Kidney epithelial cell (primary cell): ENCODE data around the gene NT5C1B. TPM values are rescaled to one million over a fixed set of nuclear protein-coding genes. Genes with fewer than 3 reads are reported as not detected.

Experiments used
- DNase-seq: peaks from one replicate; pipeline ENCODE4 v3.0.0-alpha.2; 2010; ENCODE audit warnings: low read depth
- H3K27me3 ChIP-seq: 2 replicates; pipeline ENCODE4 v1.6.0; 2011; ENCODE audit warnings: low read length; ENCODE audit not compliant: control insufficient read depth, insufficient read depth
- H3K36me3 ChIP-seq: 2 replicates; pipeline ENCODE4 v1.5.1; 2011; ENCODE audit warnings: low read length; ENCODE audit not compliant: control insufficient read depth, insufficient read depth
- H3K4me3 ChIP-seq: 2 replicates; pipeline ENCODE4 v1.5.1; 2011; ENCODE audit warnings: low read depth, mild to moderate bottlenecking, control low read depth, low read length
- CTCF ChIP-seq: IDR thresholded peaks from 2 replicates; pipeline ENCODE4 v1.5.1; 2011; ENCODE audit warnings: mild to moderate bottlenecking, moderate library complexity, low read length, control low read depth, inconsistent platforms; ENCODE audit not compliant: insufficient read depth, poor library complexity, severe bottlenecking
- total RNA-seq: library from RNA; depleted of rRNA; stranded (reverse); fragments of >200 nt; gene quantifications from 2 replicates; pipeline ENCODE4 v1.2.3, GENCODE V29; 2015

NT5C1B gene
- total RNA-seq, 1 donor from 2014 or later: not detected

DNA sequence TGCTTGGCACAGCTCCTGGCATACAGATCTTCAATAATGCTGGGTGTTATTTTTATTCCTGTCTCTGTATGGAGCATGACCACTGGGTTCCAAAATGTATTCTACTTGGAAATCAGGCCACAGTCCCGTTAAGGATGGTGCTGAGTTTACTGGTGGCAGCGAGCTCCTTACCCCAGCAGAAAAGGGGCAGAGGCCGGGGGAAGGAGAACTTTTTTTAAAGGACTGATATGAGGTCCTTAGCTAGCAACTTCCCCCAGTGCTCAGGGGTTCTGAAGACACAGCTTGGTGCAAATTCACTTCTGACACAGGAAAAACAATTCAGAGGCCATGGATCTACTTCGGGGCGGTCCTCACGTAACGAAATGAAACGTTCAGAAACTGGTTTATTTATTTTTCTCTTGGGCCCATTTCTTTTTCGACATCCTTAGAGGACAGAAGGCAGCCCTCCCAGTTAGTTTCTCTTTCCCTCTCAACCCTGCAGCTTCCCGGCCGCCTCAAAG lies 29.8 kb downstream of the NT5C1B start:
- TF ChIP-seq CTCF: no peak
- Histone ChIP-seq H3K36me3 (no peaks in the 10 kb centered on the region), H3K27me3 (no peaks in the 10 kb centered on the region), H3K4me3 (peak overlapping the region; percentile 55)
- DNase-seq: no peak

GRCh38 chr2:18558458-18558857 lies 30.9 kb downstream of the NT5C1B start:
- H3K36me3 ChIP-seq: no peaks in the 10 kb centered on the region
- no peak overlapping the region for H3K4me3 ChIP-seq
- TF ChIP-seq CTCF: no peak
- H3K27me3 ChIP-seq: no peaks in the 10 kb centered on the region
- DNase-seq: no peak

GRCh38 chr2:18557121-18557520 lies 32.2 kb downstream of the NT5C1B start:
- TF ChIP-seq CTCF: no peak
- no peaks in the 10 kb centered on the region for H3K27me3 ChIP-seq
- H3K36me3 ChIP-seq: no peaks in the 10 kb centered on the region
- DNase-seq: no peak
- no peak overlapping the region for H3K4me3 ChIP-seq

- TF ChIP-seq CTCF: no peak
- Histone ChIP-seq H3K4me3 (no peak overlapping the region), H3K36me3 (no peaks in the 10 kb centered on the region), H3K27me3 (no peaks in the 10 kb centered on the region)
- DNase-seq: no peak
These were observed 36.9 kb downstream of the NT5C1B start for GRCh38 chr2:18552351-18553077.

GRCh38 chr2:18551623-18552022 lies 37.7 kb downstream of the NT5C1B start:
- no peak overlapping the region for H3K4me3 ChIP-seq
- no peak for DNase-seq
- TF ChIP-seq CTCF: no peak

DNA sequence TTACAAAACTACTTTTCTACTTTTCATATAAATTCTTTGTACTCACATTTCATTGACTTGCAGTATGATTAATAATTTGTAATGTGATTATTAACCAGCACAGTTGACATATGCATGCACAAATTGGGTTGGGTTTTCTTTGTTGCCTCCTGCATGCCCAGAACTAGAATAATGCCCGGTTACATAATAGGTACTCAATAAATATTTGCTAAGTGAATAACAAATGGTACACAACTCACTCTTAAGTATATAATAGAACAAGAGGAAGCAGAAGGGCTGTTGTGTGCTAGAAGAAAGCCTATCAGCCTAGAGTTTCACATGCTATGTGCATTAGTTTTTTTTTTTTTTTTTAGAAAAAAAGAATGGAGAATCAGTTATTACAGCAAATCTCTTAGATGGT lies 38.2 kb downstream of the NT5C1B start:
- TF ChIP-seq CTCF: no peak
- H3K4me3 ChIP-seq: no peak overlapping the region
- no peaks in the 10 kb centered on the region for H3K36me3 ChIP-seq
- no peaks in the 10 kb centered on the region for H3K27me3 ChIP-seq
- DNase-seq: no peak

More at GRCh38 chr2:18551623-18552022, 37.7 kb downstream of the NT5C1B start:
- Histone ChIP-seq H3K27me3 (no peaks in the 10 kb centered on the region), H3K36me3 (no peaks in the 10 kb centered on the region)
